ENCODE data around the gene SESN1. TPM values are rescaled to one million over a fixed set of nuclear protein-coding genes. Genes with fewer than 3 reads are reported as not detected.

Gene SESN1
- total RNA-seq, 4 donors from 2014 or later = 73.3 to 253 (median 128) TPM

DNA sequence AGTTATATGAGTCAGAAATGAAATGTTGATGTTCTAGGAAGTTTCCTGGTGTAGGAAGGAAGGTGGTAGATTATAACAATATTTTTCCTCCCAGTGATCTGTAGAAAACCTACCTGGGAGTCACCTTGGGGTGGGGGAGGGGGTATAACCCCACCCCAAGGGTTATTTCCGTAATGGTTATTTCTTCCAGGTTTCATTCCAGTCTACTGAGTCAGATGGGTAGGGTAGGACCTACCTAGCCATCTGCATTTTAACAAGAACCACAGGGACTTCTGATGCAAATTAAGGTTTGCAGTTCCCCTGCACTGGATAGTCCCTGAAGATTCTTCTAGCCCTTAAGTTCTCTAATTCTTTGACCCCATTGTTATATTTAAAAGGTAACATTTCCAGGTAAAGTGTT, 157.5 kb downstream of the SESN1 start:
- Histone ChIP-seq H3K27ac (no peak overlapping the region), H3K27me3 (no peaks in the 10 kb centered on the region), H3K4me3 (no peak overlapping the region), H3K36me3 (no peaks in the 10 kb centered on the region), H3K4me1 (peaks cover 15 to 20% of the 10 kb centered on the region in 2 donors), H3K9me3 (no peaks in the 10 kb centered on the region)
- intact Hi-C loops (cut with DNase I; ENCODE audit: low total_unique reads) (no loop called here), in situ Hi-C loops (cut with MboI; ENCODE audit: low sequenced_read_pairs in 4 of 4) (loop anchor here in 2 of 4 donors (25.0 kb wide), 1 partner anchor 125 kb away; no protein-coding TSS in a partner anchor)
- DNase-seq = no peak
- ATAC-seq = no peak
- no peak for TF ChIP-seq POLR2A (IDR thresholded peaks at IDR 0.05)
- TF ChIP-seq, protein P1, sequence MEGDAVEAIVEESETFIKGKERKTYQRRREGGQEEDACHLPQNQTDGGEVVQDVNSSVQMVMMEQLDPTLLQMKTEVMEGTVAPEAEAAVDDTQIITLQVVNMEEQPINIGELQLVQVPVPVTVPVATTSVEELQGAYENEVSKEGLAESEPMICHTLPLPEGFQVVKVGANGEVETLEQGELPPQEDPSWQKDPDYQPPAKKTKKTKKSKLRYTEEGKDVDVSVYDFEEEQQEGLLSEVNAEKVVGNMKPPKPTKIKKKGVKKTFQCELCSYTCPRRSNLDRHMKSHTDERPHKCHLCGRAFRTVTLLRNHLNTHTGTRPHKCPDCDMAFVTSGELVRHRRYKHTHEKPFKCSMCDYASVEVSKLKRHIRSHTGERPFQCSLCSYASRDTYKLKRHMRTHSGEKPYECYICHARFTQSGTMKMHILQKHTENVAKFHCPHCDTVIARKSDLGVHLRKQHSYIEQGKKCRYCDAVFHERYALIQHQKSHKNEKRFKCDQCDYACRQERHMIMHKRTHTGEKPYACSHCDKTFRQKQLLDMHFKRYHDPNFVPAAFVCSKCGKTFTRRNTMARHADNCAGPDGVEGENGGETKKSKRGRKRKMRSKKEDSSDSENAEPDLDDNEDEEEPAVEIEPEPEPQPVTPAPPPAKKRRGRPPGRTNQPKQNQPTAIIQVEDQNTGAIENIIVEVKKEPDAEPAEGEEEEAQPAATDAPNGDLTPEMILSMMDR (IDR thresholded peaks at IDR 0.05 in 4 of 5, conservative IDR thresholded peaks at IDR 0.05 in 1 of 5) = no peak

Other genes starting within 250 kb of the SESN1 start
- gene ARMC2, start 246.4 kb downstream of the SESN1 start, total RNA-seq = 1 to 10 TPM in 1 of 4 donors, under 1 TPM in 3; 0.20 to 1.8 (median 0.56) TPM
- 10 to 100 TPM; 10.3 to 29.7 (median 17.5) TPM for gene CEP57L1, start 661 bp upstream of the SESN1 start, total RNA-seq